SK-N-SH treated with all-trans-retinoic acid at 6 μM for 48 hours (cell line): ENCODE measurements around the gene NGB.

Experiments
- ARNTL ChIP-seq: fragments of 450-650 bp; formaldehyde crosslinking; IDR thresholded peaks from 2 replicates; pipeline ENCODE4 v1.5.0; 2020; ENCODE audit warnings: low read depth, mild to moderate bottlenecking, moderate library complexity, borderline replicate concordance
- BACH2 ChIP-seq: fragments of 250-450 bp; sonication (Bioruptor Pico); IDR thresholded peaks from 2 replicates; pipeline ENCODE4 v1.9.0; 2021; ENCODE audit warnings: mild to moderate bottlenecking, borderline replicate concordance
- CSDC2 ChIP-seq: fragments of 250-450 bp; sonication (Bioruptor Pico); IDR thresholded peaks from 2 replicates; pipeline ENCODE4 v1.5.0; 2020; ENCODE audit warnings: mild to moderate bottlenecking, moderate library complexity
- ISL1 ChIP-seq: fragments of 250-450 bp; sonication (Bioruptor Pico); IDR thresholded peaks from 2 replicates; pipeline ENCODE4 v2.1.2; 2022; ENCODE audit warnings: mild to moderate bottlenecking, moderate library complexity
- PPARA ChIP-seq: fragments of 250-450 bp; sonication (Bioruptor Pico); IDR thresholded peaks from 2 replicates; pipeline ENCODE4 v1.5.0; 2020; ENCODE audit warnings: mild to moderate bottlenecking, borderline replicate concordance
- TOX ChIP-seq: fragments of 250-450 bp; sonication (Bioruptor Pico); IDR thresholded peaks from 2 replicates; pipeline ENCODE4 v1.8.0; 2021; ENCODE audit warnings: mild to moderate bottlenecking, moderate library complexity, borderline replicate concordance
- ZFP3 ChIP-seq: fragments of 250-450 bp; sonication (Bioruptor Pico); IDR thresholded peaks from 2 replicates; pipeline ENCODE4 v1.5.0; 2020; ENCODE audit warnings: mild to moderate bottlenecking, moderate library complexity
- ZFP30 ChIP-seq: fragments of 450-650 bp; formaldehyde crosslinking; IDR thresholded peaks from 2 replicates; pipeline ENCODE4 v1.5.0; 2022; ENCODE audit warnings: mild to moderate bottlenecking, moderate library complexity
- ZNF70 ChIP-seq: fragments of 450-650 bp; formaldehyde crosslinking; IDR thresholded peaks from 2 replicates; pipeline ENCODE4 v1.5.0; 2020; ENCODE audit warnings: mild to moderate bottlenecking, moderate library complexity
- TF ChIP-seq, protein P1 (sequence below): fragments of 250-450 bp; sonication (Bioruptor Pico); IDR thresholded peaks from 2 replicates; pipeline ENCODE4 v1.5.0; 2020; ENCODE audit warnings: mild to moderate bottlenecking, moderate library complexity
- TF ChIP-seq, protein P2 (sequence below): fragments of 250-450 bp; sonication (Bioruptor Pico); IDR thresholded peaks from 2 replicates; pipeline ENCODE4 v1.8.0; 2020; ENCODE audit warnings: mild to moderate bottlenecking, moderate library complexity, borderline replicate concordance

DNA sequence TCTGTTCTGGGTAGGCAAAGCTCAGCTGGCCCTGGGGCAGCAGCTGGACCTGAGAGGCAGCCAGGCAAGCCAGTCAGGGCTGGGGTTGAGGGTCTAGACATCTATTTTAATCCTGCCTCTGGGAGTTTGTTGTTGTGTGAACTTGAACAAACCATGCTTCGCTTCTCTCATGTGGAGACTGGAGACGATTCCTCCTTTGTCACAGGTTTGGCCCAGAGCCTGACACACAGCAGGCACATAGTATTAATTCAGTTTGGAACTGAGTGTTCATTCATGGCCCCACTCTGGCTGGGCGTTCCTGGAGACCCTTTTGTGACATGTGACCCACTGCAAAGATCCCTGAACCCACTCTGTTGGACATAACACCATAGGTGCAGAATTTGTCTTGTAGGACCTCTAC is 39.3 kb downstream of the NGB start:
- TF ChIP-seq ZFP3 (CRISPR knock-in tag) (no peak), PPARA (CRISPR knock-in tag) (no peak), ARNTL (CRISPR knock-in tag) (no peak), CSDC2 (no peak), ZFP30 (CRISPR knock-in tag) (no peak), TOX (no peak), ISL1 (no peak), BACH2 (CRISPR knock-in tag) (no peak), ZNF70 (no peak)
- TF ChIP-seq, protein P1, sequence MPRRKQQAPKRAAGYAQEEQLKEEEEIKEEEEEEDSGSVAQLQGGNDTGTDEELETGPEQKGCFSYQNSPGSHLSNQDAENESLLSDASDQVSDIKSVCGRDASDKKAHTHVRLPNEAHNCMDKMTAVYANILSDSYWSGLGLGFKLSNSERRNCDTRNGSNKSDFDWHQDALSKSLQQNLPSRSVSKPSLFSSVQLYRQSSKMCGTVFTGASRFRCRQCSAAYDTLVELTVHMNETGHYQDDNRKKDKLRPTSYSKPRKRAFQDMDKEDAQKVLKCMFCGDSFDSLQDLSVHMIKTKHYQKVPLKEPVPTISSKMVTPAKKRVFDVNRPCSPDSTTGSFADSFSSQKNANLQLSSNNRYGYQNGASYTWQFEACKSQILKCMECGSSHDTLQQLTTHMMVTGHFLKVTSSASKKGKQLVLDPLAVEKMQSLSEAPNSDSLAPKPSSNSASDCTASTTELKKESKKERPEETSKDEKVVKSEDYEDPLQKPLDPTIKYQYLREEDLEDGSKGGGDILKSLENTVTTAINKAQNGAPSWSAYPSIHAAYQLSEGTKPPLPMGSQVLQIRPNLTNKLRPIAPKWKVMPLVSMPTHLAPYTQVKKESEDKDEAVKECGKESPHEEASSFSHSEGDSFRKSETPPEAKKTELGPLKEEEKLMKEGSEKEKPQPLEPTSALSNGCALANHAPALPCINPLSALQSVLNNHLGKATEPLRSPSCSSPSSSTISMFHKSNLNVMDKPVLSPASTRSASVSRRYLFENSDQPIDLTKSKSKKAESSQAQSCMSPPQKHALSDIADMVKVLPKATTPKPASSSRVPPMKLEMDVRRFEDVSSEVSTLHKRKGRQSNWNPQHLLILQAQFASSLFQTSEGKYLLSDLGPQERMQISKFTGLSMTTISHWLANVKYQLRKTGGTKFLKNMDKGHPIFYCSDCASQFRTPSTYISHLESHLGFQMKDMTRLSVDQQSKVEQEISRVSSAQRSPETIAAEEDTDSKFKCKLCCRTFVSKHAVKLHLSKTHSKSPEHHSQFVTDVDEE, result no peak
- TF ChIP-seq, protein P2, sequence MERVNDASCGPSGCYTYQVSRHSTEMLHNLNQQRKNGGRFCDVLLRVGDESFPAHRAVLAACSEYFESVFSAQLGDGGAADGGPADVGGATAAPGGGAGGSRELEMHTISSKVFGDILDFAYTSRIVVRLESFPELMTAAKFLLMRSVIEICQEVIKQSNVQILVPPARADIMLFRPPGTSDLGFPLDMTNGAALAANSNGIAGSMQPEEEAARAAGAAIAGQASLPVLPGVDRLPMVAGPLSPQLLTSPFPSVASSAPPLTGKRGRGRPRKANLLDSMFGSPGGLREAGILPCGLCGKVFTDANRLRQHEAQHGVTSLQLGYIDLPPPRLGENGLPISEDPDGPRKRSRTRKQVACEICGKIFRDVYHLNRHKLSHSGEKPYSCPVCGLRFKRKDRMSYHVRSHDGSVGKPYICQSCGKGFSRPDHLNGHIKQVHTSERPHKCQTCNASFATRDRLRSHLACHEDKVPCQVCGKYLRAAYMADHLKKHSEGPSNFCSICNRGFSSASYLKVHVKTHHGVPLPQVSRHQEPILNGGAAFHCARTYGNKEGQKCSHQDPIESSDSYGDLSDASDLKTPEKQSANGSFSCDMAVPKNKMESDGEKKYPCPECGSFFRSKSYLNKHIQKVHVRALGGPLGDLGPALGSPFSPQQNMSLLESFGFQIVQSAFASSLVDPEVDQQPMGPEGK (CRISPR knock-in tag), result no peak
